Measurements from ENCODE around the gene ADARB2. TPM values are rescaled to one million over a fixed set of nuclear protein-coding genes. Genes with fewer than 3 reads are reported as not detected.

ADARB2 gene
- polyA plus RNA-seq, 3 donors = not detected

DNA sequence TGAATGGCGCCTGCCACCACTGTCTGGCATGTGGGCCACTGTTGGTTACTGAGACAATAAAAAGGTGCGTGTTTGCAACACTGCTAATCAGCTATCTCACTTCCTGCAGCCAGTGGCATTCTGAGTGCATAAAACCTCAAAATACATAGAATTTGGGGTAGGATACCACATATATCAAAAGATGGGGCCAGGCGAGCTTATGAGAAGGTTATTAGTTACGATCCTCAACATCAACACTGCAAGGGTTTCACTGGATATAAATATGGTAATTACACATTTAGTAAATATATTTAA lies 480.9 kb downstream of the ADARB2 start:
- H3K4me2 ChIP-seq (replicated peaks; ENCODE audit: extremely low read depth, low read length, poor library complexity, severe bottlenecking) = no peak overlapping the region
- H3K4me3 ChIP-seq (replicated peaks in 1 of 3; ENCODE audit: low read depth in 2 of 3, low read length in 3 of 3) = no peak overlapping the region
- no peaks in the 10 kb centered on the region for H3K4me1 ChIP-seq (ENCODE audit: control insufficient read depth in 1 of 2, insufficient read depth in 2 of 2, low read length in 2 of 2)
- H3K27ac ChIP-seq (ENCODE audit: low read depth in 1 of 2, low read length in 2 of 2) = no peak overlapping the region
- H3K9ac ChIP-seq (ENCODE audit: insufficient read depth, low read length, poor library complexity, severe bottlenecking) = no peak overlapping the region
- intact Hi-C loops (cut with micrococcal nuclease) = no loop called here
- Mint-ChIP-seq H3K4me3 (no peak overlapping the region), H3K27me3 (ENCODE audit: low read depth in 3 of 3) (peaks cover 26 to 40% (median 28%) of the 10 kb centered on the region in 3 donors), H3K9me3 (peaks cover 0 to 10% (median 5%) of the 10 kb centered on the region in 7 donors), H3K36me3 (no peaks in the 10 kb centered on the region), H3K4me1 (peaks cover 1% of the 10 kb centered on the region), H3K27ac (no peak overlapping the region)
- WGBS (ENCODE audit: insufficient coverage) = 0% methylated on average over 1 of the region's 4 CpGs
- H2AFZ ChIP-seq (ENCODE audit: insufficient read depth, low read depth, low read length, poor library complexity, severe bottlenecking) = no peak overlapping the region
- TF ChIP-seq, protein P1, sequence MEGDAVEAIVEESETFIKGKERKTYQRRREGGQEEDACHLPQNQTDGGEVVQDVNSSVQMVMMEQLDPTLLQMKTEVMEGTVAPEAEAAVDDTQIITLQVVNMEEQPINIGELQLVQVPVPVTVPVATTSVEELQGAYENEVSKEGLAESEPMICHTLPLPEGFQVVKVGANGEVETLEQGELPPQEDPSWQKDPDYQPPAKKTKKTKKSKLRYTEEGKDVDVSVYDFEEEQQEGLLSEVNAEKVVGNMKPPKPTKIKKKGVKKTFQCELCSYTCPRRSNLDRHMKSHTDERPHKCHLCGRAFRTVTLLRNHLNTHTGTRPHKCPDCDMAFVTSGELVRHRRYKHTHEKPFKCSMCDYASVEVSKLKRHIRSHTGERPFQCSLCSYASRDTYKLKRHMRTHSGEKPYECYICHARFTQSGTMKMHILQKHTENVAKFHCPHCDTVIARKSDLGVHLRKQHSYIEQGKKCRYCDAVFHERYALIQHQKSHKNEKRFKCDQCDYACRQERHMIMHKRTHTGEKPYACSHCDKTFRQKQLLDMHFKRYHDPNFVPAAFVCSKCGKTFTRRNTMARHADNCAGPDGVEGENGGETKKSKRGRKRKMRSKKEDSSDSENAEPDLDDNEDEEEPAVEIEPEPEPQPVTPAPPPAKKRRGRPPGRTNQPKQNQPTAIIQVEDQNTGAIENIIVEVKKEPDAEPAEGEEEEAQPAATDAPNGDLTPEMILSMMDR (IDR thresholded peaks at IDR 0.05) = no peak
- H3K36me3 ChIP-seq (replicated peaks in 1 of 2; ENCODE audit: control insufficient read depth in 1 of 2, insufficient read depth in 2 of 2, low read length in 2 of 2) = no peaks in the 10 kb centered on the region
- no peak for DNase-seq
- no peaks in the 10 kb centered on the region for H3K79me2 ChIP-seq (ENCODE audit: insufficient read depth, low read length)
- H3K27me3 ChIP-seq (ENCODE audit: control insufficient read depth in 2 of 2, insufficient read depth in 2 of 2, low read length in 2 of 2) = peaks cover 0 to 10% of the 10 kb centered on the region in 2 donors
- no peaks in the 10 kb centered on the region for H4K20me1 ChIP-seq (ENCODE audit: insufficient read depth, low read length)
- no peaks in the 10 kb centered on the region for H3K9me3 ChIP-seq (replicated peaks in 1 of 2; ENCODE audit: control insufficient read depth in 1 of 2, insufficient read depth in 1 of 2, low read length in 2 of 2)

DNA sequence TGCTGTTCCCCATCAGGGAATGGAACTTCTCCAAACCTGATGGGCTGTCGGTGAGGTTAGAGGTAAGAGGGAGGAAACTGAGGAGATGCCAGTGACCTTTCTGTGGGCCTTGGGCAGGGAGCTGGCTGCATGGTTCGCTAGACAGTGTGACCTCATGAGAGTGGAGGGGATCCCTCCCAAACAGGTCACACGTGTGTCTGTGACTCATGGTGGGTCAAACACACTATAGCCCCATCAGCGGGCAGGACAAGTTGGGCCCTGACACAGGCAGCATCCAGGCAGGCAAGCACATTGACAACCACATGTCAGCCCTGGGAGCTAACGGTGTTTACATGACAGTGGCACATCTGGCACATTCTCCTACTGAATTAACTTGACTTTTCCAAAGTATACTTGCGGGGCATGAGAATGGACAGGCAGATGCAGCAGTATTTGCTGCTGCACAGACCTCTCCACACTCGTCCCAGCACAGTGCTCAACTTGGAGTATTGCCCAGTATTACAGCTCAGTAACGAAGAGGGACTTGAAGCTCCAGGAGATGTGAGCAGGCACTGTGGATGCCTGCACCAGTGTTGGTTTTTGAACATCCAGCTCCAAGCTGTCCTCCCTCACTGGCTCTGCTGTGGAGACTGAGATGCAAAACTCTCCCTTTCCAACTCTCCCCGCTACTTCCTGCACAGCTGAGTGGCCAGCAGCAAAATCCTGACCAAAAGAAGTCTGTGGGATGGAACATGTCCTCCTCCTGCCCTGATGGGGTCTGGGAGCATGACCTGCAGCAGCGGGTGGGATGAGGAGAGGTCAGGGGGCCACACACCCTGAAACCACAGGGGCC lies 481.5 kb downstream of the ADARB2 start:
- no peak overlapping the region for H3K27ac Mint-ChIP-seq
- H3K4me3 Mint-ChIP-seq = no peak overlapping the region

More for the DNA sequence above, 481.5 kb downstream of the ADARB2 start:
- Histone ChIP-seq H3K27ac (ENCODE audit: low read depth in 1 of 2, low read length in 2 of 2) (no peak overlapping the region), H3K9ac (ENCODE audit: insufficient read depth, low read length, poor library complexity, severe bottlenecking) (no peak overlapping the region), H3K79me2 (ENCODE audit: insufficient read depth, low read length) (no peaks in the 10 kb centered on the region), H3K9me3 (replicated peaks in 1 of 2; ENCODE audit: control insufficient read depth in 1 of 2, insufficient read depth in 1 of 2, low read length in 2 of 2) (no peaks in the 10 kb centered on the region), H3K4me1 (ENCODE audit: control insufficient read depth in 1 of 2, insufficient read depth in 2 of 2, low read length in 2 of 2) (no peaks in the 10 kb centered on the region), H3K36me3 (replicated peaks in 1 of 2; ENCODE audit: control insufficient read depth in 1 of 2, insufficient read depth in 2 of 2, low read length in 2 of 2) (no peaks in the 10 kb centered on the region), H2AFZ (ENCODE audit: insufficient read depth, low read depth, low read length, poor library complexity, severe bottlenecking) (no peak overlapping the region), H3K4me3 (replicated peaks in 1 of 3; ENCODE audit: low read depth in 2 of 3, low read length in 3 of 3) (no peak overlapping the region), H4K20me1 (ENCODE audit: insufficient read depth, low read length) (no peaks in the 10 kb centered on the region), H3K4me2 (replicated peaks; ENCODE audit: extremely low read depth, low read length, poor library complexity, severe bottlenecking) (no peak overlapping the region), H3K27me3 (ENCODE audit: control insufficient read depth in 2 of 2, insufficient read depth in 2 of 2, low read length in 2 of 2) (peaks cover 0 to 10% of the 10 kb centered on the region in 2 donors)
- no peak for DNase-seq
- no peaks in the 10 kb centered on the region for H3K36me3 Mint-ChIP-seq
- peaks cover 0 to 10% (median 5%) of the 10 kb centered on the region in 7 donors for H3K9me3 Mint-ChIP-seq
- intact Hi-C loops (cut with micrococcal nuclease) = no loop called here
- peaks cover 1% of the 10 kb centered on the region for H3K4me1 Mint-ChIP-seq
- 54% methylated on average over 8 of the region's 10 CpGs for WGBS (ENCODE audit: insufficient coverage)
- peaks cover 29 to 45% (median 30%) of the 10 kb centered on the region in 3 donors for H3K27me3 Mint-ChIP-seq (ENCODE audit: low read depth in 3 of 3)
- TF ChIP-seq, protein P1 (IDR thresholded peaks at IDR 0.05) = no peak
